Measurements from ENCODE around the gene SZT2.

GRCh38 chr1:43352351-43352705 is 37.4 kb upstream of the SZT2 start:
- TF ChIP-seq GATA3 (IDR thresholded peaks at IDR 0.05; ENCODE audit: low read depth, low read length) (no peak), GATA2 (IDR thresholded peaks at IDR 0.05; ENCODE audit: low read depth, low read length) (no peak)
